Endothelial cell of umbilical vein (primary cell): Measurements from ENCODE around the gene SLC12A3. TPM values are rescaled to one million over a fixed set of nuclear protein-coding genes. Genes with fewer than 3 reads are reported as not detected.

ENCODE experiments used
- BruUV-seq: library from RNA; stranded (reverse); fragments of 400-500 nt; replicated peaks from 2 replicates; lab custom pipeline; 2021; lab: Mats Ljungman, UMichigan
- CTCF ChIA-PET: fragments of 300-600, 350-600 bp; sonication (Branson Sonifier 250); formaldehyde crosslinking; loops from one replicate; lab custom pipeline; 2021; ENCODE audit warnings: antibody characterized with exemption, inconsistent platforms; lab: Charles Lee
- POLR2A ChIA-PET: fragments of 300-600, 350-600 bp; sonication (Branson Sonifier 250); formaldehyde crosslinking; loops from one replicate; lab custom pipeline; 2021; ENCODE audit warnings: antibody characterized with exemption, inconsistent platforms; lab: Charles Lee
- DNase-seq: peaks from one replicate; pipeline ENCODE4 v3.0.0-alpha.2; 2011; ENCODE audit warnings: low read depth, low spot score
- FAIRE-seq: peaks from 2 replicates; lab custom pipeline; 2011; peaks lifted over from hg19 to GRCh38; lab: Jason Lieb, UNC
- H2AFZ ChIP-seq: 2 replicates; pipeline ENCODE4 v1.6.0; 2012; ENCODE audit warnings: low read depth, low read length, control low read depth, inconsistent platforms
- H3K27ac ChIP-seq: 2 replicates; pipeline ENCODE4 v1.5.1; 2011; ENCODE audit warnings: low read depth, mild to moderate bottlenecking, control low read depth, low read length, moderate library complexity; ENCODE audit not compliant: insufficient read depth
- H3K27me3 ChIP-seq, 2 experiments: 2 replicates each; pipeline versions ENCODE4 v1.6.0 to v1.6.1; 2011; ENCODE audit warnings: low read length in 2 of 2, mixed read lengths in 1 of 2; ENCODE audit not compliant: control insufficient read depth in 2 of 2, insufficient read depth in 2 of 2
- H3K36me3 ChIP-seq, 2 experiments: 2 replicates in 1 of 2; 3 replicates in 1 of 2; pipeline ENCODE4 v1.5.1; 2011; ENCODE audit warnings: low read length in 2 of 2, mild to moderate bottlenecking in 1 of 2, moderate library complexity in 1 of 2; ENCODE audit not compliant: control insufficient read depth in 2 of 2, insufficient read depth in 2 of 2; ENCODE audit errors: extremely low read depth in 1 of 2
- H3K4me1 ChIP-seq: 3 replicates; pipeline ENCODE4 v1.5.1; 2011; ENCODE audit warnings: mild to moderate bottlenecking, low read length; ENCODE audit not compliant: control insufficient read depth, insufficient read depth; ENCODE audit errors: extremely low read depth
- H3K4me2 ChIP-seq: 2 replicates; pipeline ENCODE4 v1.6.1; 2011; ENCODE audit warnings: low read length, control low read depth, mixed read lengths; ENCODE audit not compliant: insufficient read depth
- H3K4me3 ChIP-seq, 3 experiments: fragments of 200-600 bp in 1 of 3; sonication (generic), shearing (Covaris generic) in 1 of 3; replicated peaks in 1 of 3; 2 replicates each; pipeline ENCODE4 v1.5.1; 2011 to 2016; ENCODE audit warnings: control low read depth in 3 of 3, low read length in 3 of 3, mild to moderate bottlenecking in 2 of 3, inconsistent platforms in 1 of 3, low read depth in 1 of 3, moderate library complexity in 1 of 3; ENCODE audit not compliant: insufficient read depth in 1 of 3
- H3K79me2 ChIP-seq: 2 replicates; pipeline ENCODE4 v1.6.0; 2012; ENCODE audit warnings: low read length, inconsistent platforms; ENCODE audit not compliant: control insufficient read depth, insufficient read depth
- H3K9ac ChIP-seq: replicated peaks from 2 replicates; pipeline ENCODE3; 2011; ENCODE audit warnings: low read length, control low read depth; ENCODE audit not compliant: insufficient read depth; ENCODE audit errors: extremely low read depth
- H3K9me1 ChIP-seq: replicated peaks from 3 replicates; pipeline ENCODE4 v1.6.0; 2011; ENCODE audit warnings: mild to moderate bottlenecking, low read length; ENCODE audit not compliant: control insufficient read depth, insufficient read depth; ENCODE audit errors: extremely low read depth
- H3K9me3 ChIP-seq: replicated peaks from 2 replicates; pipeline ENCODE4 v1.5.1; 2012; ENCODE audit warnings: low read length, inconsistent platforms; ENCODE audit not compliant: control insufficient read depth, insufficient read depth
- H4K20me1 ChIP-seq: replicated peaks from 2 replicates; pipeline ENCODE3; 2011; ENCODE audit warnings: mild to moderate bottlenecking, low read length; ENCODE audit not compliant: control insufficient read depth, insufficient read depth; ENCODE audit errors: extremely low read depth
- CTCF ChIP-seq, 2 donors: IDR thresholded peaks; 1 replicate in 1 of 2; 2 replicates in 1 of 2; pipeline ENCODE4 v1.5.1; 2011; ENCODE audit warnings: low read length in 2 of 2, mild to moderate bottlenecking in 2 of 2, moderate library complexity in 2 of 2, control low read depth in 1 of 2, inconsistent platforms in 1 of 2, low read depth in 1 of 2; ENCODE audit not compliant: insufficient read depth in 1 of 2; ENCODE audit errors: extremely low read depth in 1 of 2
- EZH2 ChIP-seq: IDR thresholded peaks from 2 replicates; pipeline ENCODE4 v1.6.1; 2012; ENCODE audit warnings: borderline replicate concordance, low read depth, mild to moderate bottlenecking, moderate library complexity, low read length, inconsistent platforms; ENCODE audit not compliant: severe bottlenecking
- FOS ChIP-seq: IDR thresholded peaks from 2 replicates; pipeline ENCODE4 v1.6.1; 2011; ENCODE audit warnings: mild to moderate bottlenecking, low read length, moderate library complexity, borderline replicate concordance; ENCODE audit not compliant: insufficient read depth
- GATA2 ChIP-seq: IDR thresholded peaks from 2 replicates; pipeline ENCODE4 v1.7.0; 2011; ENCODE audit warnings: low read depth, mild to moderate bottlenecking, moderate library complexity, mixed read lengths, low read length; ENCODE audit not compliant: insufficient read length, insufficient read depth
- JUN ChIP-seq: IDR thresholded peaks from 2 replicates; pipeline ENCODE4 v1.6.1; 2011; ENCODE audit warnings: borderline replicate concordance, low read depth; ENCODE audit not compliant: insufficient read length, insufficient read depth
- MAX ChIP-seq: IDR thresholded peaks from 2 replicates; pipeline ENCODE4 v1.6.1; 2011; ENCODE audit not compliant: insufficient read depth, insufficient read length
- MYC ChIP-seq: IDR thresholded peaks from one replicate; pipeline ENCODE4 v1.6.1; 2011; ENCODE audit warnings: mild to moderate bottlenecking, low read depth, low read length
- POLR2A ChIP-seq: IDR thresholded peaks from 2 replicates; pipeline ENCODE4 v1.6.1; 2012; ENCODE audit warnings: low read depth, mild to moderate bottlenecking, control low read depth, low read length
- POLR2AphosphoS5 ChIP-seq: IDR thresholded peaks from 2 replicates; pipeline ENCODE4 v1.6.1; 2012; ENCODE audit warnings: low read depth, mild to moderate bottlenecking, control low read depth, low read length, moderate library complexity; ENCODE audit not compliant: insufficient read depth
- dilution Hi-C: fragments of 300-500 bp; cut with MboI; formaldehyde crosslinking; loops from one replicate; pipeline ENCODE4 v1.15.0; 2019; ENCODE audit warnings: low sequenced_read_pairs; ENCODE audit not compliant: extremely low pct_ligation_motif_present
- intact Hi-C: fragments of 100-400 bp; cut with micrococcal nuclease; formaldehyde crosslinking; loops from one replicate; pipeline ENCODE4 v1.10.0; 2022
- polyA plus RNA-seq, 4 experiments: library from polyadenylated mRNA; depleted of rRNA in 3 of 4; stranded (reverse) in 3 of 4; unstranded in 1 of 4; fragments of >200 nt; gene quantifications; 2 replicates each; pipeline versions ENCODE4 v1.2.1 to v1.2.3, GENCODE V29; 2011 to 2012; ENCODE audit warnings: missing spikeins in 1 of 4
- total RNA-seq: library from RNA; stranded (reverse); gene quantifications from 2 replicates; pipeline ENCODE4 v1.2.3, GENCODE V29; 2021

SLC12A3 gene
- total and polyA plus RNA-seq, 2 donors (not counting 3 experiments of a cell fraction or from before 2014, with no cell fraction given), result not detected

- ChIA-PET POLR2A (no interaction called here), CTCF (interaction anchor here (1.1 kb wide), 1 partner anchor 15 kb away, joined by 3 read pairs; no protein-coding TSS in a partner anchor)
- Histone ChIP-seq H3K27me3 (no peaks in the 10 kb centered on the region), H3K4me3 (no peak overlapping the region), H3K4me1 (no peaks in the 10 kb centered on the region), H3K9me3 (no peaks in the 10 kb centered on the region), H4K20me1 (no peaks in the 10 kb centered on the region), H3K4me2 (no peak overlapping the region), H3K9me1 (no peaks in the 10 kb centered on the region), H3K36me3 (no peaks in the 10 kb centered on the region), H3K27ac (no peak overlapping the region), H3K79me2 (no peaks in the 10 kb centered on the region), H3K9ac (no peak overlapping the region), H2AFZ (no peak overlapping the region)
- intact Hi-C loops (no loop called here), dilution Hi-C loops (no loop called here)
- TF ChIP-seq MYC, result no peak
- no peak for TF ChIP-seq MAX
- no peak for TF ChIP-seq POLR2AphosphoS5
- no peak for TF ChIP-seq POLR2A
- no peak for TF ChIP-seq CTCF (IDR thresholded peaks at IDR 0.05; ENCODE audit: extremely low read depth in 1 of 2, insufficient read depth in 1 of 2, low read depth in 1 of 2, low read length in 2 of 2)
- no peak for TF ChIP-seq EZH2
- no peak for TF ChIP-seq FOS
- no peak for TF ChIP-seq JUN
- no peak for TF ChIP-seq GATA2
- FAIRE-seq (no peak), DNase-seq (no peak)
- BruUV-seq, result no TSS peak
Measured at GRCh38 chr16:56878282-56878854, 13.4 kb downstream of the SLC12A3 start.
